K562 (cell line): ENCODE measurements around the gene TESK1. TPM values are rescaled to one million over a fixed set of nuclear protein-coding genes. Genes with fewer than 3 reads are reported as not detected.

Experiments
- ATF3 ChIP-seq, 2 experiments: fragments of 450-650 bp in 1 of 2; sonication (generic) in 1 of 2; formaldehyde crosslinking in 1 of 2; IDR thresholded peaks in 1 of 2; conservative IDR thresholded peaks in 1 of 2; 2 replicates each; pipeline versions ENCODE4 v1.6.1 to v1.8.1; 2016 to 2023; ENCODE audit warnings: mild to moderate bottlenecking in 2 of 2, moderate library complexity in 2 of 2, inconsistent platforms in 1 of 2, missing genetic modification reagents in 1 of 2
- BCOR ChIP-seq: fragments of 450-650 bp; IDR thresholded peaks from 2 replicates; pipeline ENCODE4 v1.6.1; 2016
- BRF1 ChIP-seq: IDR thresholded peaks from 3 replicates; pipeline ENCODE4 v1.6.1; 2011; ENCODE audit warnings: borderline replicate concordance, mild to moderate bottlenecking; ENCODE audit not compliant: insufficient read length; ENCODE audit errors: extremely low read depth
- C11orf30 ChIP-seq: fragments of 450-650 bp; IDR thresholded peaks from 2 replicates; pipeline ENCODE4 v1.6.1; 2016; ENCODE audit warnings: low read depth, mild to moderate bottlenecking
- CBX8 ChIP-seq: fragments of 200-600 bp; sonication (generic); IDR thresholded peaks from 2 replicates; pipeline ENCODE4 v1.6.1; 2012; ENCODE audit warnings: borderline replicate concordance, mixed run types, low read depth, mild to moderate bottlenecking, moderate library complexity, mixed read lengths, low read length, control low read depth, inconsistent platforms; ENCODE audit not compliant: poor library complexity, severe bottlenecking; ENCODE audit errors: extremely low read depth
- CHD2 ChIP-seq: IDR thresholded peaks from 2 replicates; pipeline ENCODE4 v1.6.1; 2011; ENCODE audit warnings: low read depth, low read length
- CHD4 ChIP-seq: fragments of 200-600 bp; sonication (generic); IDR thresholded peaks from 3 replicates; pipeline ENCODE4 v1.6.1; 2012; ENCODE audit warnings: low read depth, mild to moderate bottlenecking, mixed read lengths, low read length, inconsistent platforms; ENCODE audit not compliant: insufficient read depth, insufficient replicate concordance, poor library complexity, severe bottlenecking
- CREB5 ChIP-seq: fragments of 250-450 bp; sonication (Bioruptor Pico); IDR thresholded peaks from 2 replicates; pipeline ENCODE4 v1.5.0; 2020; ENCODE audit warnings: mild to moderate bottlenecking
- DEAF1 ChIP-seq: fragments of 450-650 bp; formaldehyde crosslinking; IDR thresholded peaks from 2 replicates; pipeline ENCODE4 v1.4.0; 2020; ENCODE audit warnings: mild to moderate bottlenecking, moderate library complexity
- DIDO1 ChIP-seq: fragments of 450-650 bp; IDR thresholded peaks from 2 replicates; pipeline ENCODE4 v1.6.1; 2016; ENCODE audit warnings: low read depth, missing biosample characterization, missing genetic modification characterization
- E2F6 ChIP-seq, 2 experiments: IDR thresholded peaks; 2 replicates each; pipeline ENCODE4 v1.6.1; 2011; ENCODE audit warnings: borderline replicate concordance in 1 of 2, control low read depth in 1 of 2, low read depth in 1 of 2, low read length in 1 of 2, mild to moderate bottlenecking in 1 of 2, mixed read lengths in 1 of 2, moderate library complexity in 1 of 2; ENCODE audit not compliant: insufficient read depth in 1 of 2, insufficient read length in 1 of 2, poor library complexity in 1 of 2, severe bottlenecking in 1 of 2; ENCODE audit errors: extremely low read depth in 1 of 2
- FUS ChIP-seq: fragments of 200-400 bp; formaldehyde crosslinking; optimal IDR thresholded peaks from 2 replicates; pipeline ENCODE3; 2017; ENCODE audit warnings: low read depth, low read length
- MEF2A ChIP-seq: IDR thresholded peaks from 2 replicates; pipeline ENCODE4 v1.6.1; 2011; ENCODE audit warnings: low read depth, mild to moderate bottlenecking, low read length, moderate library complexity; ENCODE audit not compliant: control insufficient read depth
- NFRKB ChIP-seq: fragments of 450-650 bp; IDR thresholded peaks from 2 replicates; pipeline ENCODE4 v1.6.1; 2016; ENCODE audit warnings: low read depth
- POLR3G ChIP-seq: IDR thresholded peaks from 2 replicates; pipeline ENCODE4 v1.6.1; 2011; ENCODE audit not compliant: insufficient read length, insufficient replicate concordance; ENCODE audit errors: extremely low read depth
- PRPF4 ChIP-seq: fragments of 200-400 bp; formaldehyde crosslinking; IDR thresholded peaks from one replicate; pipeline ENCODE4 v1.6.1; 2017; ENCODE audit warnings: low read length, low read depth, mild to moderate bottlenecking; ENCODE audit not compliant: insufficient read depth, poor library complexity, severe bottlenecking
- SLC30A9 ChIP-seq: fragments of 250-450 bp; sonication (Bioruptor Pico); IDR thresholded peaks from 2 replicates; pipeline ENCODE4 v1.8.0; 2022; ENCODE audit warnings: mild to moderate bottlenecking, moderate library complexity
- YBX1 ChIP-seq: fragments of 450-650 bp; IDR thresholded peaks from 2 replicates; pipeline ENCODE4 v1.7.1; 2016; ENCODE audit warnings: mild to moderate bottlenecking
- ZBTB17 ChIP-seq: fragments of 450-650 bp; formaldehyde crosslinking; IDR thresholded peaks from 2 replicates; pipeline ENCODE4 v1.4.0; 2020; ENCODE audit warnings: mild to moderate bottlenecking
- ZNF175 ChIP-seq: fragments of 200-800 bp; sonication (Bioruptor generic); IDR thresholded peaks from 2 replicates; pipeline ENCODE4 v1.6.1; 2016; ENCODE audit warnings: low read depth, mild to moderate bottlenecking, missing genetic modification characterization, missing compliant biosample characterization
- ZNF263 ChIP-seq: sonication (generic); formaldehyde crosslinking; IDR thresholded peaks from 2 replicates; pipeline ENCODE4 v1.8.0; 2022; ENCODE audit warnings: mild to moderate bottlenecking, missing genetic modification reagents, borderline replicate concordance
- polyA plus RNA-seq, 8 experiments: library from polyadenylated mRNA; depleted of rRNA in 4 of 8; stranded (reverse) in 5 of 8; unstranded in 3 of 8; fragments of >200 nt; fragmentation: Nextera tagmentation in 2 of 8; fragmentation: Illumina TruSeq in 1 of 8; extraction: Ambion mirVana in 2 of 8; extraction: Trizol in 1 of 8; gene quantifications; 2 replicates each; pipeline versions ENCODE4 v1.2.1 to v1.2.3, GENCODE V29; 2011 to 2014; ENCODE audit warnings: inconsistent platforms in 1 of 8, missing spikeins in 1 of 8
- total RNA-seq, 7 experiments: library from RNA; depleted of rRNA in 6 of 7; stranded (reverse); fragments of >200 nt in 6 of 7; fragmentation: Illumina TruSeq in 2 of 7; extraction: Trizol in 2 of 7; gene quantifications; 2 replicates each; pipeline versions ENCODE4 v1.2.1 to v1.2.3, GENCODE V29; 2011 to 2021; ENCODE audit warnings: low replicate concordance in 1 of 7

Gene TESK1
- total and polyA plus RNA-seq, 9 of the 15 experiments (the other 6 are each of a cell fraction or from before 2014, with no cell fraction given) = 0.07 to 10.4 (median 4.1) TPM

- TF ChIP-seq E2F6 (IDR thresholded peaks at IDR 0.05; ENCODE audit: borderline replicate concordance in 1 of 2, extremely low read depth in 1 of 2, insufficient read depth in 1 of 2, insufficient read length in 1 of 2, low read depth in 1 of 2, low read length in 1 of 2, poor library complexity in 1 of 2, severe bottlenecking in 1 of 2) (no peak), BRF1 (no peak), CBX8 (no peak), SLC30A9 (CRISPR knock-in tag) (no peak), PRPF4 (no peak), C11orf30 (no peak), MEF2A (no peak), ATF3 (IDR thresholded peaks at IDR 0.05) (no peak), ATF3 (CRISPR knock-in tag; conservative IDR thresholded peaks at IDR 0.05) (no peak), BCOR (no peak), DIDO1 (no peak), DEAF1 (CRISPR knock-in tag) (no peak), YBX1 (no peak), CHD2 (no peak), ZBTB17 (CRISPR knock-in tag) (no peak), CHD4 (no peak), POLR3G (no peak), ZNF175 (CRISPR knock-in tag) (no peak), CREB5 (CRISPR knock-in tag) (no peak), FUS (no peak), NFRKB (no peak), ZNF263 (no peak)
Observed at GRCh38 chr9:35658137-35658967, 53.3 kb downstream of the TESK1 start, which contains the start of gene CCDC107 (continued).
